Bronchial epithelial cell (primary cell): ENCODE measurements around the gene CD9. TPM values are rescaled to one million over a fixed set of nuclear protein-coding genes. Genes with fewer than 3 reads are reported as not detected.
"Not testable (repeated sequence)": the region's sequence is repeated elsewhere in the genome, so short reads cannot be mapped to it uniquely, and the experiment has no call there.

Experiments
- DNase-seq: peaks from one replicate; pipeline ENCODE4 v3.0.0-alpha.2; 2010; ENCODE audit warnings: low read depth
- FAIRE-seq: peaks from 2 replicates; lab custom pipeline; 2011; peaks lifted over from hg19 to GRCh38; lab: Jason Lieb, UNC
- H3K27me3 ChIP-seq: 2 replicates; pipeline ENCODE4 v1.5.1; 2011; ENCODE audit warnings: low read length; ENCODE audit not compliant: control insufficient read depth, insufficient read depth
- H3K36me3 ChIP-seq: 2 replicates; pipeline ENCODE4 v1.5.1; 2011; ENCODE audit warnings: low read length; ENCODE audit not compliant: control insufficient read depth, insufficient read depth
- H3K4me3 ChIP-seq: 2 replicates; pipeline ENCODE4 v1.5.1; 2011; ENCODE audit warnings: mild to moderate bottlenecking, low read depth, low read length, control low read depth
- CTCF ChIP-seq: IDR thresholded peaks from 2 replicates; pipeline ENCODE4 v1.5.1; 2011; ENCODE audit warnings: mild to moderate bottlenecking, moderate library complexity, low read length, control low read depth, inconsistent platforms; ENCODE audit not compliant: insufficient read depth, severe bottlenecking
- total RNA-seq: library from RNA; depleted of rRNA; stranded (reverse); fragments of >200 nt; gene quantifications from 2 replicates; pipeline ENCODE4 v1.2.1, GENCODE V29; 2014

CD9 gene
- total RNA-seq: 492 and 634 TPM in 2 replicates

- FAIRE-seq: no peak
- Histone ChIP-seq H3K4me3 (peak within 1 kb of the TSS; percentile 81), H3K27me3 (no peaks in the 10 kb centered on the region), H3K36me3 (peaks cover 13% of the 10 kb centered on the region)
- no peak for TF ChIP-seq CTCF
- DNase-seq: no peak
Measured at GRCh38 chr12:6200256-6201212, at the start of gene CD9. Gene CD9 (plus strand): TSS chr12:6200400. CDS start chr12:6200500, 100 bp downstream.

GRCh38 chr12:6154730-6155459, 45.3 kb upstream of the CD9 start:
- H3K36me3 ChIP-seq: no peaks in the 10 kb centered on the region
- no peak for TF ChIP-seq CTCF
- no peak for FAIRE-seq
- H3K4me3 ChIP-seq: no peak overlapping the region
- DNase-seq: no peak
- no peaks in the 10 kb centered on the region for H3K27me3 ChIP-seq

- no peak for FAIRE-seq
- peaks cover 4% of the 10 kb centered on the region for H3K27me3 ChIP-seq
- DNase-seq: no peak
- H3K36me3 ChIP-seq: no peaks in the 10 kb centered on the region
- no peak for TF ChIP-seq CTCF
- no peak overlapping the region for H3K4me3 ChIP-seq
Measured at GRCh38 chr12:6157482-6157881, 42.7 kb upstream of the CD9 start.

- FAIRE-seq: no peak
- DNase-seq: no peak
- no peak for TF ChIP-seq CTCF
Measured at GRCh38 chr12:6158255-6158654, 41.9 kb upstream of the CD9 start.

GRCh38 chr12:6158749-6159148, 41.5 kb upstream of the CD9 start:
- no peak for TF ChIP-seq CTCF
- no peak for DNase-seq
- peaks cover 4% of the 10 kb centered on the region for H3K27me3 ChIP-seq
- H3K4me3 ChIP-seq: no peak overlapping the region
- H3K36me3 ChIP-seq: no peaks in the 10 kb centered on the region
- no peak for FAIRE-seq

More at GRCh38 chr12:6158255-6158654, 41.9 kb upstream of the CD9 start:
- H3K36me3 ChIP-seq: no peaks in the 10 kb centered on the region
- no peak overlapping the region for H3K4me3 ChIP-seq
- H3K27me3 ChIP-seq: peaks cover 4% of the 10 kb centered on the region

GRCh38 chr12:6159166-6160011, 40.8 kb upstream of the CD9 start:
- not testable (repeated sequence) for DNase-seq, FAIRE-seq, H3K36me3 ChIP-seq, H3K4me3 ChIP-seq, H3K27me3 ChIP-seq

- FAIRE-seq, DNase-seq, H3K27me3 ChIP-seq, H3K36me3 ChIP-seq, H3K4me3 ChIP-seq: not testable (repeated sequence)
Measured at GRCh38 chr12:6160049-6160649, 40.1 kb upstream of the CD9 start.
